Lung (tissue), 12 donors: Measurements from ENCODE around the gene UTP4. TPM values are rescaled to one million over a fixed set of nuclear protein-coding genes. Genes with fewer than 3 reads are reported as not detected.

Source experiments
- ATAC-seq: fragments of 200-7000 bp; cut with Tn5 transposase; one replicate; pipeline ENCODE4 v1.9.1; 2020; ENCODE audit warnings: moderate number of reproducible peaks; ENCODE audit not compliant: insufficient read depth, low FRiP score
- DNase-seq, 3 donors: peaks; one replicate each; pipeline ENCODE4 v3.0.0-alpha.2; 2013 to 2017
- H3K27ac ChIP-seq, 2 donors: one replicate each; pipeline ENCODE4 v1.5.1; 2013; ENCODE audit warnings: mild to moderate bottlenecking in 2 of 2, moderate library complexity in 2 of 2, control low read depth in 1 of 2, inconsistent platforms in 1 of 2, low read depth in 1 of 2, low read length in 1 of 2
- H3K27me3 ChIP-seq, 3 donors: one replicate each; pipeline ENCODE4 v1.5.1; 2013; ENCODE audit warnings: low read length in 2 of 3; ENCODE audit not compliant: control insufficient read depth in 3 of 3, insufficient read depth in 3 of 3
- H3K36me3 ChIP-seq, 4 donors: one replicate each; pipeline ENCODE4 v1.5.1; 2013; ENCODE audit warnings: low read length in 4 of 4, mild to moderate bottlenecking in 1 of 4, moderate library complexity in 1 of 4; ENCODE audit not compliant: control insufficient read depth in 4 of 4, insufficient read depth in 4 of 4
- H3K4me1 ChIP-seq, 5 donors: one replicate each; pipeline ENCODE4 v1.5.1; 2013; ENCODE audit warnings: low read length in 5 of 5, mild to moderate bottlenecking in 2 of 5, moderate library complexity in 1 of 5; ENCODE audit not compliant: control insufficient read depth in 5 of 5, insufficient read depth in 5 of 5
- H3K4me3 ChIP-seq: one replicate; pipeline ENCODE4 v1.5.1; 2013; ENCODE audit warnings: mild to moderate bottlenecking, control low read depth, moderate library complexity
- H3K9ac ChIP-seq, 2 donors: one replicate each; pipeline ENCODE4 v1.5.1; 2013; ENCODE audit warnings: low read length in 2 of 2, control low read depth in 1 of 2; ENCODE audit not compliant: insufficient read depth in 1 of 2
- H3K9me3 ChIP-seq, 4 donors: one replicate each; pipeline ENCODE4 v1.5.1; 2013; ENCODE audit warnings: low read length in 3 of 4, mild to moderate bottlenecking in 1 of 4, moderate library complexity in 1 of 4; ENCODE audit not compliant: control insufficient read depth in 4 of 4, insufficient read depth in 3 of 4
- CTCF ChIP-seq: IDR thresholded peaks from 2 replicates; pipeline ENCODE4 v1.5.1; 2012; ENCODE audit warnings: mild to moderate bottlenecking; ENCODE audit errors: control extremely low read depth, extremely low read depth
- WGBS, 2 donors: extraction: QIAGEN DNeasy Blood & Tissue Kit; methylation state at CpG; one replicate each; pipeline ENCODE4 v1.1.7; 2013; 5-methylcytosine and 5-hydroxymethylcytosine counted together
- polyA plus RNA-seq, 2 donors: library from polyadenylated mRNA; stranded (reverse); fragments of 200-250 nt; gene quantifications; one replicate each; pipeline ENCODE4 v1.2.1, GENCODE V29; 2013
- total RNA-seq, 2 donors: library from RNA; depleted of rRNA in 1 of 2; stranded (reverse); fragments of >200 nt in 1 of 2; gene quantifications; one replicate each; pipeline ENCODE4 v1.2.1, GENCODE V29; 2014 to 2021
- donor health status: control.
- donor health status: control.
- donor health status: Bipolar disorder and iron deficiency.
- donor health status: healthy.
- donor health status: DM: yes; HTN: yes; CAD: no.

The UTP4 gene
- total and polyA plus RNA-seq, 4 donors: 18.1 to 34.5 (median 26.0) TPM

- Histone ChIP-seq H3K4me1 (peaks cover 0 to 4% (median 0%) of the 10 kb centered on the region in 5 donors), H3K27me3 (no peaks in the 10 kb centered on the region), H3K9me3 (no peaks in the 10 kb centered on the region), H3K27ac (no peak overlapping the region), H3K4me3 (no peak overlapping the region), H3K9ac (no peak overlapping the region), H3K36me3 (peaks cover 5 to 45% (median 31%) of the 10 kb centered on the region in 4 donors)
- 95 to 96% methylated on average over 5 of the region's 5 CpGs for WGBS, 2 donors
- DNase-seq (no peak), ATAC-seq (no peak)
- TF ChIP-seq CTCF: no peak
Observed at GRCh38 chr16:69115361-69115760, 17.1 kb upstream of the UTP4 start.

- H3K4me3 ChIP-seq: no peak overlapping the region
- ATAC-seq (no peak), DNase-seq (no peak)
- H3K27me3 ChIP-seq: no peaks in the 10 kb centered on the region
- WGBS, 2 donors: 65 to 86% methylated on average over 1 of the region's 1 CpG
- H3K9me3 ChIP-seq: no peaks in the 10 kb centered on the region
- no peak overlapping the region for H3K27ac ChIP-seq
- TF ChIP-seq CTCF: no peak
- H3K9ac ChIP-seq: no peak overlapping the region
- H3K4me1 ChIP-seq: peaks cover 0 to 4% (median 0%) of the 10 kb centered on the region in 5 donors
- H3K36me3 ChIP-seq: peaks cover 10 to 49% (median 31%) of the 10 kb centered on the region in 4 donors
Observed at GRCh38 chr16:69115837-69116236, 16.6 kb upstream of the UTP4 start.

- no peak overlapping the region for H3K4me3 ChIP-seq
Observed at GRCh38 chr16:69116256-69116875, 16.1 kb upstream of the UTP4 start.

More at GRCh38 chr16:69116256-69116875, 16.1 kb upstream of the UTP4 start:
- no peak for TF ChIP-seq CTCF
- DNase-seq: no peak
- Histone ChIP-seq H3K4me1 (peaks cover 0 to 4% (median 0%) of the 10 kb centered on the region in 5 donors), H3K27me3 (no peaks in the 10 kb centered on the region), H3K27ac (peak overlapping the region in 1 of 2 donors; percentile 25), H3K36me3 (peaks cover 12 to 53% (median 32%) of the 10 kb centered on the region in 4 donors), H3K9me3 (no peaks in the 10 kb centered on the region), H3K9ac (no peak overlapping the region)
- no peak for ATAC-seq
- 84 to 95% methylated on average over 7 of the region's 7 CpGs for WGBS, 2 donors
